Left lung (tissue), 10 donors: Measurements from ENCODE around the gene ZNF660. TPM values are rescaled to one million over a fixed set of nuclear protein-coding genes. Genes with fewer than 3 reads are reported as not detected.

Source experiments
- ATAC-seq: fragments of 200-7000 bp; cut with Tn5 transposase; one replicate; pipeline ENCODE4 v1.9.1; 2020; ENCODE audit warnings: moderate library complexity
- DNase-seq, 4 donors: peaks; one replicate each; pipeline ENCODE4 v3.0.0-alpha.2; 2013 to 2020
- H3K27ac ChIP-seq, 2 donors: fragments of 200-600 bp; sonication (generic) in 1 of 2; one replicate each; pipeline versions ENCODE4 v1.5.0 to v1.8.0; 2020 to 2021
- H3K27me3 ChIP-seq, 2 donors: fragments of 200-600 bp; sonication (generic) in 1 of 2; one replicate each; pipeline versions ENCODE4 v1.5.0 to v1.8.0; 2020 to 2021
- H3K36me3 ChIP-seq, 2 donors: fragments of 200-600 bp; sonication (generic) in 1 of 2; one replicate each; pipeline versions ENCODE4 v1.5.0 to v1.8.0; 2020 to 2021
- H3K4me1 ChIP-seq, 2 donors: fragments of 200-600 bp; one replicate each; pipeline ENCODE4 v1.8.0; 2021
- H3K4me3 ChIP-seq, 2 donors: fragments of 200-600 bp; sonication (generic) in 1 of 2; one replicate each; pipeline versions ENCODE4 v1.5.0 to v1.8.0; 2020 to 2021; ENCODE audit warnings: mild to moderate bottlenecking in 1 of 2
- H3K9me3 ChIP-seq, 2 donors: fragments of 200-600 bp; sonication (generic) in 1 of 2; one replicate each; pipeline versions ENCODE4 v1.5.0 to v1.8.0; 2020 to 2021
- CTCF ChIP-seq, 2 donors: fragments of 200-600 bp; sonication (generic) in 1 of 2; IDR thresholded peaks; one replicate each; pipeline versions ENCODE4 v1.5.0 to v1.8.0; 2021; ENCODE audit warnings: antibody characterized with exemption in 2 of 2
- intact Hi-C, 2 donors: fragments of 100-400 bp; cut with DNase I; formaldehyde crosslinking; loops; one replicate each; pipeline versions ENCODE4 v1.11.2 to v1.14.2; 2022
- polyA plus RNA-seq, 6 donors: library from polyadenylated mRNA; unstranded; fragments of 120-200 nt; gene quantifications; one replicate each; pipeline ENCODE4 v1.2.1, GENCODE V29; 2013; ENCODE audit not compliant: insufficient read length in 6 of 6
- total RNA-seq, 2 donors: library from RNA; stranded (reverse); fragmentation: NEBNext Ultra II Directional; extraction: Animal tissue kit (Norgen Biotek cat#: 25700); gene quantifications; one replicate each; pipeline ENCODE4 v1.2.1, GENCODE V29; 2021
- donor health status: DM: no; HTN: yes; CAD: no.
- donor health status: DM: no; HTN: no; CAD: no.

The ZNF660 gene
- total and polyA plus RNA-seq, 8 donors: 2.8 to 27.9 (median 16.3) TPM

GRCh38 chr3:44555723-44556122, 29.0 kb upstream of the ZNF660 start:
- peak; percentile 18 for ATAC-seq
- peak overlapping the region; percentile 59 to 66 for H3K4me3 ChIP-seq
- no peaks in the 10 kb centered on the region for H3K9me3 ChIP-seq
- intact Hi-C loops: no loop called here
- H3K27me3 ChIP-seq: peaks cover 0 to 11% of the 10 kb centered on the region in 2 donors
- peaks cover 0 to 7% of the 10 kb centered on the region in 2 donors for H3K4me1 ChIP-seq
- no peak for TF ChIP-seq CTCF (IDR thresholded peaks at IDR 0.05)
- H3K36me3 ChIP-seq: no peaks in the 10 kb centered on the region
- no peak overlapping the region for H3K27ac ChIP-seq
- DNase-seq: no peak

DNA sequence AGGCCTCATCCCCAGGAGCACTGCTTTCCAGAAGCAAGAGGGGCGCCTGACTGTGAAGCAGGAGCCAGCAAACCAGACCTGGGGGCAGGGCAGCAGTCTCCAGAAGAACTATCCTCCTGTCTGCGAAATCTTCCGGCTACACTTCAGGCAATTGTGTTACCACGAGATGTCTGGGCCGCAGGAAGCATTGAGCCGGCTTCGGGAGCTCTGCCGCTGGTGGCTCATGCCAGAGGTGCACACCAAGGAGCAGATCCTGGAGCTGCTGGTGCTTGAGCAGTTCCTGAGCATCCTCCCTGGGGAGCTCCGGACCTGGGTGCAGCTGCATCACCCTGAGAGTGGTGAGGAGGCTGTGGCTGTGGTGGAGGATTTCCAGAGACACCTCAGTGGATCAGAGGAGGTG, 27.7 kb upstream of the ZNF660 start:
- TF ChIP-seq CTCF (IDR thresholded peaks at IDR 0.05): no peak
- no peak overlapping the region for H3K27ac ChIP-seq
- H3K36me3 ChIP-seq: peaks cover 0 to 12% of the 10 kb centered on the region in 2 donors
- peaks cover 0 to 7% of the 10 kb centered on the region in 2 donors for H3K4me1 ChIP-seq
- ATAC-seq: no peak
- intact Hi-C loops: no loop called here
- peaks cover 0 to 11% of the 10 kb centered on the region in 2 donors for H3K9me3 ChIP-seq
- no peak overlapping the region for H3K4me3 ChIP-seq
- no peaks in the 10 kb centered on the region for H3K27me3 ChIP-seq
- no peak for DNase-seq

GRCh38 chr3:44561076-44561475, 23.7 kb upstream of the ZNF660 start:
- peak overlapping the region in 1 of 2 donors; percentile 60 for H3K27ac ChIP-seq
- intact Hi-C loops: no loop called here
- peaks cover 0 to 42% of the 10 kb centered on the region in 2 donors for H3K9me3 ChIP-seq
- no peak for TF ChIP-seq CTCF (IDR thresholded peaks at IDR 0.05)
- H3K4me3 ChIP-seq: no peak overlapping the region
- DNase-seq (no peak), ATAC-seq (no peak)
- peaks cover 0 to 2% of the 10 kb centered on the region in 2 donors for H3K4me1 ChIP-seq
- H3K36me3 ChIP-seq: peaks cover 0 to 33% of the 10 kb centered on the region in 2 donors
- no peaks in the 10 kb centered on the region for H3K27me3 ChIP-seq

- no peaks in the 10 kb centered on the region for H3K4me1 ChIP-seq
- no peaks in the 10 kb centered on the region for H3K27me3 ChIP-seq
- H3K36me3 ChIP-seq: peaks cover 0 to 42% of the 10 kb centered on the region in 2 donors
- ATAC-seq (no peak), DNase-seq (no peak)
- H3K4me3 ChIP-seq: no peak overlapping the region
- no peak overlapping the region for H3K27ac ChIP-seq
- no peak for TF ChIP-seq CTCF (IDR thresholded peaks at IDR 0.05)
- peaks cover 0 to 48% of the 10 kb centered on the region in 2 donors for H3K9me3 ChIP-seq
- intact Hi-C loops: no loop called here
Measured at GRCh38 chr3:44562147-44562546, 22.6 kb upstream of the ZNF660 start.

DNA sequence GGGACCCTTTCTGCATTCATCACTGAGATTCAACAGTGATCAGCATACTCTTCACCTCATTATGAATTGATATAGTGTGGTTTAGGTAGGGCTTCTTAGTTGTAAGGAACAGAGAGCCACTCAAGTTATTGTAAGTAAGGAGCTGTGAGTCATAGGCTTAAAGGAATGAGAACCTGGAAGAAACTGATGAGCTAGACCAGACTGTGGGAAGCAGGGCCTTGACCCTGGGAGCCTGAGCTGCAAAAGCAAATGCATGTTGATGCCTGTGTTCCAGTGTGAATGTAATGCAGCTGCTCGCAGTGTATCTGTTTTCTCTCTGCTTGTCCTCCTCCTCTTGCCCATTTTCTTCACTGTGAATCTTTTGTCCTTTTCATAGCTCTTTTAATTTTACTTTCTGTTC, 16.2 kb upstream of the ZNF660 start:
- Histone ChIP-seq H3K36me3 (peaks cover 0 to 72% of the 10 kb centered on the region in 2 donors), H3K4me1 (no peaks in the 10 kb centered on the region), H3K27ac (no peak overlapping the region), H3K9me3 (peaks cover 0 to 79% of the 10 kb centered on the region in 2 donors), H3K4me3 (no peak overlapping the region), H3K27me3 (no peaks in the 10 kb centered on the region)
- TF ChIP-seq CTCF (IDR thresholded peaks at IDR 0.05): no peak
- intact Hi-C loops: no loop called here
- no peak for DNase-seq
- no peak for ATAC-seq
